Measurements from ENCODE around the gene HES3. TPM values are rescaled to one million over a fixed set of nuclear protein-coding genes. Genes with fewer than 3 reads are reported as not detected.

Gene HES3
- total RNA-seq, 2 experiments from 2014 or later = not detected

DNA sequence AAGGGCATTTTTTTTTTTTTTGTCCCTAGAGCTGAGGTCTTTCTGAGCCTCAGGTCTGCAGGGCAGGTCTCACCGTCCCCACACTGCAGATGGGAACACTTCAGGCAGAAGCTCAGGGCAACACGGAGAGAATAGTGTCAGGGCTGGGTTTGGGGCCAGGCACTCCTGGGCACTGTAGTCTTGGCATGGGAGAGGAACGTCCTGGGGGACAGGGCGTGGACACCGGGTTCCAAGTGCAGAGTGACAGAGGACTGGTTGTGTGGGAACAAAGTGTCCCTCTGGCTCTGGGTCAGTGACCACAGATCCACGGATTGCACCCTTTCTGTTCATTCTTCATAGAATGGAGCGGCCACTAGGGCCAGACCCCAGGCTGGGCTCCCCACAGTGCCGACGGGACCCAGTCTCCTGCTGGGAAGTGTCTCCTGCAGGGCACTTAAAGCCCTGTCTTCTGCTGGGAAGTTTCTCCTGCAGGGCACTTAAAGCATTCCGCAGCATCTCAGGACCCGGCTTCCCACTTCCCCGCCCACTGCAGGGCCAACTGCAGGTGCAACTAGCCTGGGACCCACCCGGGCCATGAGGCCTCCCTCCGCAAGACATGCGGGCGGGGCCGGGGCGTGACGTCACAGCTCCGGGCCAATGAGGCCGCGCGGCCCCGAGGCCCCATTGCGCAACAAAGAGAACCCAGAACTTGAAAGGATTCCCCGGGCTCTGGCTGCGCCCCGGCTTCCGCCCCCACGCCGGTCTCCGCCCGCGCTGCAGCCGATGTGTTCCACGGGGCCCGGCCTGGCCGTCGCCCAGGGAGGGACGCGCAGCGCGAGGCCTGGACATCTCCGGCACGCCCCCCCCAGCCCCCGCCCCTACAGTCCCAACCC lies 15.7 kb downstream of the HES3 start:
- no peak overlapping the region for H2AFZ ChIP-seq (ENCODE audit: low read length)
- no peak overlapping the region for H3K4me3 ChIP-seq (ENCODE audit: low read depth, low read length, poor library complexity, severe bottlenecking)
- ChIA-PET CTCF (ENCODE audit: unreplicated experiment) (no interaction called here), POLR2A (no interaction called here)
- no peaks in the 10 kb centered on the region for H3K79me2 ChIP-seq (ENCODE audit: insufficient read depth, low read depth, low read length)
- H3K9me2 ChIP-seq (ENCODE audit: insufficient read depth, low read length) = no peaks in the 10 kb centered on the region
- no TSS peak for BruUV-seq (replicated peaks)
- peak overlapping the region; percentile 62 for H3K4me2 ChIP-seq (ENCODE audit: low read length)
- H3K9me3 ChIP-seq (ENCODE audit: low read length) = no peaks in the 10 kb centered on the region
- TF ChIP-seq, protein P1, sequence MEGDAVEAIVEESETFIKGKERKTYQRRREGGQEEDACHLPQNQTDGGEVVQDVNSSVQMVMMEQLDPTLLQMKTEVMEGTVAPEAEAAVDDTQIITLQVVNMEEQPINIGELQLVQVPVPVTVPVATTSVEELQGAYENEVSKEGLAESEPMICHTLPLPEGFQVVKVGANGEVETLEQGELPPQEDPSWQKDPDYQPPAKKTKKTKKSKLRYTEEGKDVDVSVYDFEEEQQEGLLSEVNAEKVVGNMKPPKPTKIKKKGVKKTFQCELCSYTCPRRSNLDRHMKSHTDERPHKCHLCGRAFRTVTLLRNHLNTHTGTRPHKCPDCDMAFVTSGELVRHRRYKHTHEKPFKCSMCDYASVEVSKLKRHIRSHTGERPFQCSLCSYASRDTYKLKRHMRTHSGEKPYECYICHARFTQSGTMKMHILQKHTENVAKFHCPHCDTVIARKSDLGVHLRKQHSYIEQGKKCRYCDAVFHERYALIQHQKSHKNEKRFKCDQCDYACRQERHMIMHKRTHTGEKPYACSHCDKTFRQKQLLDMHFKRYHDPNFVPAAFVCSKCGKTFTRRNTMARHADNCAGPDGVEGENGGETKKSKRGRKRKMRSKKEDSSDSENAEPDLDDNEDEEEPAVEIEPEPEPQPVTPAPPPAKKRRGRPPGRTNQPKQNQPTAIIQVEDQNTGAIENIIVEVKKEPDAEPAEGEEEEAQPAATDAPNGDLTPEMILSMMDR (conservative IDR thresholded peaks at IDR 0.05; ENCODE audit: low read length) = no peak
- no peak for TF ChIP-seq EZH2phosphoT487 (IDR thresholded peaks at IDR 0.05; ENCODE audit: borderline replicate concordance, low read depth, low read length)
- no peaks in the 10 kb centered on the region for H3K36me3 ChIP-seq (ENCODE audit: insufficient read depth, low read length)
- no peak overlapping the region for H3K27ac ChIP-seq (ENCODE audit: low read depth, low read length, poor library complexity, severe bottlenecking)
- peak; percentile 41 for DNase-seq (ENCODE audit: low spot score)
- peaks cover 4% of the 10 kb centered on the region for H3K4me1 ChIP-seq (ENCODE audit: insufficient read depth, low read length, poor library complexity, severe bottlenecking)
- intact Hi-C loops (cut with micrococcal nuclease; ENCODE audit: unreplicated experiment) = no loop called here
- H4K20me1 ChIP-seq (ENCODE audit: insufficient read depth, low read length) = no peaks in the 10 kb centered on the region

DNA sequence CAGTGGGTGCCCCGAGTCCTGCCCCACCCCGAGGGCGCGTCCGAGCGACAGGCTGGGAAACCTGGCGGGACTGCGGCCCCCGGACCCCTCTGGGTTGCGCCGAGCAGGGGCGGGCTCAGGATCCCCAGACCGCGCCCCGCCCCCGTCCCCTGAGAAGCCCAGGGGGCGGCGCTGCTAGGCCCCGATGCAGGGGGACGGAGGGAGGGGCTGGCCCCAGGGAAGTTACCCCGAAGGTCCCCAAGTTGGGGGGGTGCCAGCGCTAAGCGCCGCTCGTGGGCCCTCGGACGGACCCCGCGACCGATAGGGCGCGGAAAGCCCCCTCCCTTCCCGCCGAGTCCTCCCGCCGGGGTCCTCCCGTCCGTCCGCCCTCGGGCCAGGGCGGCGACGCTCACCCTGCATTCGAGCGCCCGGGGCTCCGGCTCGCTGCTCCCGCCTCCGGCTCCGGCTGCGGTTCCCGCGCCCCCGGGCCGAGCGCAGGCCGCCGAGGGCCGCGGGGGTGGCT lies 16.5 kb downstream of the HES3 start:
- ChIA-PET CTCF (ENCODE audit: unreplicated experiment) (no interaction called here), POLR2A (no interaction called here)
- Histone ChIP-seq H3K4me1 (ENCODE audit: insufficient read depth, low read length, poor library complexity, severe bottlenecking) (peaks cover 4% of the 10 kb centered on the region), H4K20me1 (ENCODE audit: insufficient read depth, low read length) (no peaks in the 10 kb centered on the region), H3K79me2 (ENCODE audit: insufficient read depth, low read depth, low read length) (no peaks in the 10 kb centered on the region), H3K4me2 (ENCODE audit: low read length) (peak overlapping the region; percentile 62), H3K36me3 (ENCODE audit: insufficient read depth, low read length) (no peaks in the 10 kb centered on the region), H3K9me2 (ENCODE audit: insufficient read depth, low read length) (no peaks in the 10 kb centered on the region), H3K9me3 (ENCODE audit: low read length) (no peaks in the 10 kb centered on the region), H3K27ac (ENCODE audit: low read depth, low read length, poor library complexity, severe bottlenecking) (no peak overlapping the region), H3K4me3 (ENCODE audit: low read depth, low read length, poor library complexity, severe bottlenecking) (peak overlapping the region; percentile 57), H2AFZ (ENCODE audit: low read length) (no peak overlapping the region)
- no peak for DNase-seq (ENCODE audit: low spot score)
- no TSS peak for BruUV-seq (replicated peaks)
- intact Hi-C loops (cut with micrococcal nuclease; ENCODE audit: unreplicated experiment) = no loop called here
- TF ChIP-seq EZH2phosphoT487 (IDR thresholded peaks at IDR 0.05; ENCODE audit: borderline replicate concordance, low read depth, low read length) = no peak
- TF ChIP-seq, protein P1 (conservative IDR thresholded peaks at IDR 0.05; ENCODE audit: low read length) = no peak
